ENCODE data around the gene NRGN.

- TF ChIP-seq POLR2A (IDR thresholded peaks at IDR 0.05) (no peak), CTCF (IDR thresholded peaks at IDR 0.05) (no peak)
These were observed 13.5 kb downstream of the NRGN start for GRCh38 chr11:124753205-124753604.

Data from stomach (tissue), 4 donors.